ENCODE data around the gene PRAMEF10.
"Not testable (repeated sequence)": the region's sequence is repeated elsewhere in the genome, so short reads cannot be mapped to it uniquely, and the experiment has no call there.

PRAMEF10 gene

GRCh38 chr1:12898170-12898569 is at the start of gene PRAMEF10:
Gene PRAMEF10, minus strand, starts transcription at chr1:12898270. Its CDS starts 2,423 bp downstream, at chr1:12895847.
- not testable (repeated sequence) for DNase-seq

- not testable (repeated sequence) for DNase-seq
Measured at GRCh38 chr1:12947480-12947879, 49.4 kb upstream of the PRAMEF10 start, which contains the start of gene PRAMEF6. Gene PRAMEF6, minus strand, starts transcription at chr1:12947580. Its CDS starts 5,062 bp downstream, at chr1:12942518.

- DNase-seq = not testable (repeated sequence)
Measured at GRCh38 chr1:12924368-12924767, 26.3 kb upstream of the PRAMEF10 start.

- DNase-seq = not testable (repeated sequence)
Measured at GRCh38 chr1:12921749-12922148, 23.7 kb upstream of the PRAMEF10 start.

GRCh38 chr1:12916310-12916709 is 18.2 kb upstream of the PRAMEF10 start, which contains the start of gene PRAMEF7:
Gene PRAMEF7, plus strand, starts transcription at chr1:12916610. Its CDS starts 1,083 bp downstream, at chr1:12917693.
- not testable (repeated sequence) for DNase-seq

- DNase-seq = not testable (repeated sequence)
Measured at GRCh38 chr1:12903793-12904572, 5.9 kb upstream of the PRAMEF10 start.

- not testable (repeated sequence) for DNase-seq
Measured at GRCh38 chr1:12899186-12899585, 1.1 kb upstream of the PRAMEF10 start.

GRCh38 chr1:12886101-12886500 is 12.0 kb downstream of the PRAMEF10 start, which contains the start of gene PRAMEF4:
Gene PRAMEF4, minus strand, starts transcription at chr1:12886201. Its CDS starts 2,807 bp downstream, at chr1:12883394.
- not testable (repeated sequence) for DNase-seq

GRCh38 chr1:12878453-12878852 is 19.6 kb downstream of the PRAMEF10 start:
- not testable (repeated sequence) for DNase-seq

GRCh38 chr1:12863131-12863880 is 34.8 kb downstream of the PRAMEF10 start:
- not testable (repeated sequence) for DNase-seq

GRCh38 chr1:12856786-12857185 is 41.3 kb downstream of the PRAMEF10 start, which contains the start of gene PRAMEF2:
Gene PRAMEF2, plus strand, starts transcription at chr1:12857086. Its CDS starts 1,924 bp downstream, at chr1:12859010.
- DNase-seq = not testable (repeated sequence)

GRCh38 chr1:12851779-12852178 is 46.3 kb downstream of the PRAMEF10 start:
- DNase-seq = no peak

- DNase-seq = not testable (repeated sequence)
Measured at GRCh38 chr1:12848620-12849019, 49.5 kb downstream of the PRAMEF10 start, which contains the start of gene HNRNPCL1. Gene HNRNPCL1, minus strand, starts transcription at chr1:12848720. Its CDS starts 431 bp downstream, at chr1:12848289.

All from activated effector memory CD4-positive, alpha-beta T cell treated with anti-CD3 and anti-CD28 coated beads, Interleukin-2, amount 50 U/mL, for 16 hours (primary cell).